ENCODE results near the gene IMMP2L. TPM values are rescaled to one million over a fixed set of nuclear protein-coding genes. Genes with fewer than 3 reads are reported as not detected.

IMMP2L gene
- total RNA-seq, 4 donors from 2014 or later: 2.6 to 69.1 (median 34.7) TPM

DNA sequence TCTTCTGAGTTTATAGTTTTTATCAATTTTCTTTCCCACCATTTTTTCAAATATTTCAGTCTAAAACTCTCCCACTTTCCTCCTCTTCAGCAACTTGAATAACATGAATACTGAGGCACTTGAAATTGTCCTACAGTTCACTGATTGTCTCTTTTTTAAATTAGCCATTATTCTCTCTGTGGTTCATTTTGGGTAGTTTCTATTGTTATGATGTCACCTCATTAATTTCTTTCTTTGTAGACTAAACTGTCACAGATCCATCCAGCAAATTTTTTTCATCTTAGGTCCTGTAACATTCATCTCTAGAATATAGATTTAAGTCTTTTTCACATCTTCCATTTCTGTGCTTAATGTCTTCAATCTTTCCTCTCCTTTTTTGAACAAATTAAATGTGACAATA, 326.6 kb downstream of the IMMP2L start:
- Histone ChIP-seq H3K4me3 (no peak overlapping the region), H3K9me3 (no peaks in the 10 kb centered on the region), H3K27ac (no peak overlapping the region), H3K27me3 (no peaks in the 10 kb centered on the region), H3K36me3 (no peaks in the 10 kb centered on the region), H3K4me1 (peaks cover 0 to 6% of the 10 kb centered on the region in 2 donors)
- no peak for DNase-seq
- no peak for TF ChIP-seq POLR2A (IDR thresholded peaks at IDR 0.05)
- TF ChIP-seq, protein P1, sequence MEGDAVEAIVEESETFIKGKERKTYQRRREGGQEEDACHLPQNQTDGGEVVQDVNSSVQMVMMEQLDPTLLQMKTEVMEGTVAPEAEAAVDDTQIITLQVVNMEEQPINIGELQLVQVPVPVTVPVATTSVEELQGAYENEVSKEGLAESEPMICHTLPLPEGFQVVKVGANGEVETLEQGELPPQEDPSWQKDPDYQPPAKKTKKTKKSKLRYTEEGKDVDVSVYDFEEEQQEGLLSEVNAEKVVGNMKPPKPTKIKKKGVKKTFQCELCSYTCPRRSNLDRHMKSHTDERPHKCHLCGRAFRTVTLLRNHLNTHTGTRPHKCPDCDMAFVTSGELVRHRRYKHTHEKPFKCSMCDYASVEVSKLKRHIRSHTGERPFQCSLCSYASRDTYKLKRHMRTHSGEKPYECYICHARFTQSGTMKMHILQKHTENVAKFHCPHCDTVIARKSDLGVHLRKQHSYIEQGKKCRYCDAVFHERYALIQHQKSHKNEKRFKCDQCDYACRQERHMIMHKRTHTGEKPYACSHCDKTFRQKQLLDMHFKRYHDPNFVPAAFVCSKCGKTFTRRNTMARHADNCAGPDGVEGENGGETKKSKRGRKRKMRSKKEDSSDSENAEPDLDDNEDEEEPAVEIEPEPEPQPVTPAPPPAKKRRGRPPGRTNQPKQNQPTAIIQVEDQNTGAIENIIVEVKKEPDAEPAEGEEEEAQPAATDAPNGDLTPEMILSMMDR (IDR thresholded peaks at IDR 0.05): no peak
- intact Hi-C loops (cut with DNase I; ENCODE audit: low total_unique reads): no loop called here

DNA sequence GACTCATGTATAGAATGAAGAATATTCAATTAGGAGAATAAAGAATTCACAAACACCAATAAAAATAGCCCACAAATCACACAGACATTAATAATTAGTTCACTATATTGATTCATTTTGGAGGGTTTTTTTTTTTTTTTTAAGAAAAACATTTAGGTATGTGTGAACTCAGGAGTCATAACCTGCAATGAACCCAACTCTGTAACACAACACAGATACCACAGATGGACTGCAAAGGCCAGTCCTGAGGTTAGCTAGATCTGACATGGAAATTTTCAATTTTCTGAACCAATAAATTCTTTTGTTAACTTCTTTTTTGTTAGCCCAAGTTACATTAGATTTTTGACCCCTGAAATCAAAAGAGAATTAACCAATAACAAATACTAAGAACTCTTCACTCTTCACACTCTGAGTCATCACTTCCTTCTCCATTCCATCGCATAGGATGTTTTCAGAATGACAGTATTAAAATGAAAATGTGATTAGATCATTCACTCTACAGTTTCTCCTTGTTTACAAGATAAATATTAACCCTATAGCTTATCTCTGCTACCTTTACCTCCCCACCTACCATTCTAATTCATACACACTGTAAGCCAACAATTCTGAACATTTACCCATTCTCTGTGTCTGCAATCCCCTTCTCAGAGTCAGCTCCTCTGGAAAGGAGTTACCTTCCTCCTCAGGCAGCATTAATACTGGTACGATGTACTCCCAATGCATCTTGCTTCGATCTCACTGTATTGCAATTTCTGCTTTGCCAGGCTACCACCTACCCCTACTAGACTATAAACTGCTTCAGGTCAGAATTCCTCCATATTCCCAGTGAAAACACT, 329.8 kb downstream of the IMMP2L start:
- DNase-seq: no peak
- intact Hi-C loops (cut with DNase I; ENCODE audit: low total_unique reads): no loop called here
- Histone ChIP-seq H3K36me3 (no peaks in the 10 kb centered on the region), H3K4me1 (no peaks in the 10 kb centered on the region), H3K4me3 (no peak overlapping the region), H3K27ac (no peak overlapping the region), H3K27me3 (no peaks in the 10 kb centered on the region), H3K9me3 (no peaks in the 10 kb centered on the region)
- TF ChIP-seq POLR2A (IDR thresholded peaks at IDR 0.05): no peak
- TF ChIP-seq, protein P1 (IDR thresholded peaks at IDR 0.05): no peak

DNA sequence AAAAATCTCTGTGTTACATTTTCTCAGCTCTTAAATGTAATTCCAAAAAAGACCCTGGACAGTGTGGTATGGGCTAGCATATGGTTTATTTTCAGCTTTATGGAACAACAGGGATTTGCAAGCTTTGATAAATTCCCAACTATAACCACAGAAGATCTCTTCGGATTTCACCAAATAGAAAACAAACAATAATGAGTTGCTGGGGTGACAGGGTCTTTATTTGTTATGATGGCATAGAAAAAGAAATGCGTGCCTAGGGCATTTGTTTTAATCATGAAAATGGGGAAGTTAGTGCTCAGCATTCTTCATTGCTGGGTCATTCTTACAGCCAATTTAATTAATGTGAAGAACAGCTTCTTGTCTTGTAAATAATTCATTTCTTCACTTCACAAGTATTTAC, 332.4 kb downstream of the IMMP2L start:
- Histone ChIP-seq H3K27ac (no peak overlapping the region), H3K4me1 (no peaks in the 10 kb centered on the region), H3K36me3 (no peaks in the 10 kb centered on the region), H3K4me3 (no peak overlapping the region), H3K27me3 (no peaks in the 10 kb centered on the region), H3K9me3 (no peaks in the 10 kb centered on the region)
- intact Hi-C loops (cut with DNase I; ENCODE audit: low total_unique reads): no loop called here
- TF ChIP-seq POLR2A (IDR thresholded peaks at IDR 0.05): no peak
- TF ChIP-seq, protein P1 (IDR thresholded peaks at IDR 0.05): no peak
- DNase-seq: no peak

DNA sequence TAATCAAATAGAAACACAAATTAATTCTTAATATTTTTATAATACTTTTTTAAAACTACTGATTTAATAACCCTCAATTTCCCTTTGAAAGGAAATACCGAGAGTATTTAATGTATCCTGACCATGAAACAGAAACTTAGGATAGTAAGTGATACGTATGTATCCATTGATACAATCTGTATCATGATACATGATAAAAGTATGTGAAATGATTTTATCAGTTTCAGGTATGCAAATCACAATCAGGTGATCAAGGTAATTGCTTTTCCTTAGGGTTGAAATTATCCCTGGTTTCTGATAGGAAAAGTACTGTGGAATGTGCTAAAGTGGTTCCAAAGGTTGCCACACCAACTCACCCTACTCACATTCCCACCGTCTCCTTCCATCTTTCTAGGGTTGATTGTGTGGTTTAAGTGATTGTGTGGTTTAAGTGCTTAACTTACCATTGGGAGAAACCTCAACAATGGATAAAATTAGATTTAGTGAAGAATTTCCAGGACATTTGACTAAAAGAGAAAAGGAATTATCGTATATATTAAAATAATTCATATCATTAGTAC, 333.0 kb downstream of the IMMP2L start:
- intact Hi-C loops (cut with DNase I; ENCODE audit: low total_unique reads): no loop called here
- H3K4me1 ChIP-seq: no peaks in the 10 kb centered on the region
- no peak overlapping the region for H3K4me3 ChIP-seq
- H3K9me3 ChIP-seq: no peaks in the 10 kb centered on the region
- H3K27me3 ChIP-seq: no peaks in the 10 kb centered on the region
- no peak overlapping the region for H3K27ac ChIP-seq
- no peak for DNase-seq
- TF ChIP-seq, protein P1 (IDR thresholded peaks at IDR 0.05): no peak
- TF ChIP-seq POLR2A (IDR thresholded peaks at IDR 0.05): no peak
- no peaks in the 10 kb centered on the region for H3K36me3 ChIP-seq

DNA sequence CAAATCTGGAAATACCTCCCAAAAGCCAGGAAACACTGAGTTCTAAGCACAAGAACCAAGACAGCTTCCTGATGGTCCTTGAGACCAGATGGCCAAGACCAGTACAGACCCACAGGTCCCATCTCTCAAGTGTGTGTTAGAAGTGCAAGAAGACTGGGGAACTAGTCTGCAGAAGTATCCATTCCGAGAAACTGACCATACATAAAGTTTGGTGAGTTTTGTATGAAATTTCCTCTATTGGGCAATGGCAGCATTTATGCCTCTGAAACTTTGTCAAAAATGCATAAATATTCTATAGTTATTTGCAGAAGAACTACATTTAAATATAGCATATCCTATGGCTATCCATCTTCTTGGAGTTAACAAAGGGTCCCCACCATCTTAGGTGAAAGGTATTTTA, 333.9 kb downstream of the IMMP2L start:
- H3K4me1 ChIP-seq: no peaks in the 10 kb centered on the region
- no peaks in the 10 kb centered on the region for H3K27me3 ChIP-seq
- no peak overlapping the region for H3K27ac ChIP-seq
- H3K4me3 ChIP-seq: no peak overlapping the region
- H3K9me3 ChIP-seq: no peaks in the 10 kb centered on the region
- H3K36me3 ChIP-seq: no peaks in the 10 kb centered on the region
- no peak for DNase-seq
- intact Hi-C loops (cut with DNase I; ENCODE audit: low total_unique reads): no loop called here
- TF ChIP-seq POLR2A (IDR thresholded peaks at IDR 0.05): no peak
- TF ChIP-seq, protein P1 (IDR thresholded peaks at IDR 0.05): no peak

All from uterus (tissue), 4 donors.